Osteoblast (primary cell): Measurements from ENCODE around the gene BANK1. TPM values are rescaled to one million over a fixed set of nuclear protein-coding genes. Genes with fewer than 3 reads are reported as not detected.
A peak's percentile ranks its signal among the peaks of the same experiment; 100 is the strongest.

ENCODE experiments used
- DNase-seq: peaks from one replicate; pipeline ENCODE4 v3.0.0; 2011; ENCODE audit warnings: low spot score, mixed read lengths; ENCODE audit not compliant: insufficient read length; ENCODE audit errors: missing footprints
- H2AFZ ChIP-seq: 2 replicates; pipeline ENCODE4 v1.6.0; 2011; ENCODE audit warnings: mild to moderate bottlenecking, low read length
- H3K27ac ChIP-seq: 2 replicates; pipeline ENCODE4 v1.5.1; 2011; ENCODE audit warnings: mild to moderate bottlenecking, low read depth, low read length, moderate library complexity
- H3K27me3 ChIP-seq: 2 replicates; pipeline ENCODE4 v1.6.0; 2012; ENCODE audit warnings: mild to moderate bottlenecking, control low read depth, inconsistent platforms, low read length, moderate library complexity; ENCODE audit not compliant: insufficient read depth
- H3K36me3 ChIP-seq: 2 replicates; pipeline ENCODE4 v1.5.1; 2011; ENCODE audit warnings: mild to moderate bottlenecking, low read length, control low read depth, moderate library complexity; ENCODE audit not compliant: insufficient read depth
- H3K4me1 ChIP-seq: 2 replicates; pipeline ENCODE4 v1.5.1; 2011; ENCODE audit warnings: mild to moderate bottlenecking, low read length, control low read depth, moderate library complexity; ENCODE audit not compliant: insufficient read depth
- H3K4me2 ChIP-seq: 2 replicates; pipeline ENCODE4 v1.6.0; 2011; ENCODE audit warnings: mild to moderate bottlenecking, low read length; ENCODE audit not compliant: insufficient read depth
- H3K4me3 ChIP-seq: fragments of 200-600 bp; sonication (generic); 3 replicates; pipeline ENCODE4 v1.5.1; 2012; ENCODE audit warnings: mild to moderate bottlenecking, low read length, inconsistent platforms; ENCODE audit not compliant: insufficient read depth
- H3K79me2 ChIP-seq: 2 replicates; pipeline ENCODE4 v1.6.0; 2012; ENCODE audit warnings: mild to moderate bottlenecking, low read length, control low read depth, inconsistent platforms; ENCODE audit not compliant: insufficient read depth
- H3K9me3 ChIP-seq: 2 replicates; pipeline ENCODE4 v1.5.1; 2011; ENCODE audit warnings: low read depth, low read length, control low read depth
- H4K20me1 ChIP-seq: 2 replicates; pipeline ENCODE4 v1.6.0; 2012; ENCODE audit warnings: mild to moderate bottlenecking, low read length, control low read depth; ENCODE audit not compliant: insufficient read depth
- CTCF ChIP-seq: IDR thresholded peaks from 2 replicates; pipeline ENCODE4 v1.5.1; 2011; ENCODE audit warnings: mild to moderate bottlenecking, low read depth, low read length, moderate library complexity; ENCODE audit errors: extremely low read depth
- total RNA-seq: library from RNA; depleted of rRNA; stranded (reverse); fragments of >200 nt; gene quantifications from 2 replicates; pipeline ENCODE4 v1.2.3, GENCODE V29; 2012

The BANK1 gene
- total RNA-seq, 1 donor: 1.8 TPM

DNA sequence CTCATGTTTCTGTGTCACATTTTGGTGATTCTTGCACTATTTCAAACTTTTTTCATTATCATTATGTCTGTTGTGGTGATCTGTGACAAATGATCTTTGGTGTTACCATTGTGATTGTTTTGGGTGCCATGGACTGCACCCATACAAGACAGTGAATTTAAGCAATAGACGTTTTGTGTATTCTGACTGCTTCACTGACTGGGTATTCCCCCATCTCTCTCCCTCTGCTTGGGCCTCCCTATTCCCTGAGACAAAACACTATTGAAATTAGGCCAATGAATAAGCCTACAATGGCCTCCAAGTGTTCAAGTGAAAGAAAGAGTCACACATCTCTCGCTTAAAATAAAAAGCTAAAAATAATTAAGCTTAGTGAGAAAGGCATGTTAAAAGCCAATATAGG is 60.2 kb downstream of the BANK1 start:
- TF ChIP-seq CTCF: no peak
- no peaks in the 10 kb centered on the region for H3K27me3 ChIP-seq
- no peaks in the 10 kb centered on the region for H3K79me2 ChIP-seq
- H2AFZ ChIP-seq: no peak overlapping the region
- no peak for DNase-seq
- H3K4me2 ChIP-seq: no peak overlapping the region
- no peaks in the 10 kb centered on the region for H3K4me1 ChIP-seq
- H4K20me1 ChIP-seq: no peaks in the 10 kb centered on the region
- H3K36me3 ChIP-seq: no peaks in the 10 kb centered on the region
- H3K4me3 ChIP-seq: no peak overlapping the region
- H3K9me3 ChIP-seq: no peaks in the 10 kb centered on the region
- H3K27ac ChIP-seq: no peak overlapping the region

- no peak for DNase-seq
- no peaks in the 10 kb centered on the region for H3K36me3 ChIP-seq
- no peak overlapping the region for H3K27ac ChIP-seq
- no peak overlapping the region for H3K4me2 ChIP-seq
- no peaks in the 10 kb centered on the region for H3K79me2 ChIP-seq
- H3K4me1 ChIP-seq: no peaks in the 10 kb centered on the region
- no peak overlapping the region for H3K4me3 ChIP-seq
- no peaks in the 10 kb centered on the region for H4K20me1 ChIP-seq
- no peak for TF ChIP-seq CTCF
- no peaks in the 10 kb centered on the region for H3K9me3 ChIP-seq
- H3K27me3 ChIP-seq: no peaks in the 10 kb centered on the region
- H2AFZ ChIP-seq: no peak overlapping the region
Measured at GRCh38 chr4:101851672-101852071, 61.1 kb downstream of the BANK1 start.

GRCh38 chr4:101853028-101853427 is 62.5 kb downstream of the BANK1 start:
- Histone ChIP-seq H3K9me3 (no peaks in the 10 kb centered on the region), H4K20me1 (no peaks in the 10 kb centered on the region), H3K79me2 (no peaks in the 10 kb centered on the region), H3K4me3 (no peak overlapping the region), H3K36me3 (no peaks in the 10 kb centered on the region), H3K27me3 (no peaks in the 10 kb centered on the region), H2AFZ (peak overlapping the region; percentile 42), H3K4me2 (no peak overlapping the region), H3K4me1 (no peaks in the 10 kb centered on the region), H3K27ac (no peak overlapping the region)
- TF ChIP-seq CTCF: no peak
- no peak for DNase-seq

- no peak for DNase-seq
- H3K79me2 ChIP-seq: no peaks in the 10 kb centered on the region
- no peak for TF ChIP-seq CTCF
- H3K27ac ChIP-seq: no peak overlapping the region
- no peaks in the 10 kb centered on the region for H4K20me1 ChIP-seq
- no peaks in the 10 kb centered on the region for H3K27me3 ChIP-seq
- no peak overlapping the region for H3K4me2 ChIP-seq
- H2AFZ ChIP-seq: no peak overlapping the region
- H3K4me3 ChIP-seq: no peak overlapping the region
- no peaks in the 10 kb centered on the region for H3K4me1 ChIP-seq
- no peaks in the 10 kb centered on the region for H3K36me3 ChIP-seq
- H3K9me3 ChIP-seq: no peaks in the 10 kb centered on the region
Measured at GRCh38 chr4:101853691-101854090, 63.2 kb downstream of the BANK1 start.
